Measurements from ENCODE around the gene UQCRFS1. TPM values are rescaled to one million over a fixed set of nuclear protein-coding genes. Genes with fewer than 3 reads are reported as not detected.
A peak's percentile ranks its signal among the peaks of the same experiment; 100 is the strongest.

The UQCRFS1 gene
- polyA plus RNA-seq, 2 of the 4 experiments (the other 2 are of a cell fraction) = 111 to 148 TPM

- Histone ChIP-seq H3K4me2 (no peak overlapping the region), H3K4me1 (no peaks in the 10 kb centered on the region), H3K4me3 (no peak overlapping the region), H3K27ac (no peak overlapping the region), H3K9me3 (no peaks in the 10 kb centered on the region)
- 19% methylated on average over 9 of the region's 9 CpGs for WGBS (ENCODE audit: missing lambda C conversion rate)
- FAIRE-seq (no peak), ATAC-seq (peak; percentile 46 to 62; a peak in 4 of 6 replicates), DNase-seq (ENCODE audit: low read depth in 1 of 2, low spot score in 1 of 2) (no peak)
- CTCF ChIA-PET = interaction anchor here (1.2 to 7.8 kb wide), 3 partner anchors 12 to 58 kb away, joined by 3 to 83 read pairs (median 3); no protein-coding TSS in a partner anchor
- no peak for TF ChIP-seq TP53 (CRISPR knock-in tag; IDR thresholded peaks at IDR 0.05)
- no peak for TF ChIP-seq BHLHE40 (IDR thresholded peaks at IDR 0.05; ENCODE audit: low read depth, low read length)
- no peak for TF ChIP-seq FOSL2 (IDR thresholded peaks at IDR 0.05)
- no peak for TF ChIP-seq FOSL2 (CRISPR knock-in tag; IDR thresholded peaks at IDR 0.05)
- TF ChIP-seq HOXA7 (CRISPR knock-in tag; IDR thresholded peaks at IDR 0.05) = no peak
- no peak for TF ChIP-seq NFE2L2 (conservative IDR thresholded peaks at IDR 0.05; ENCODE audit: low read length)
- TF ChIP-seq PHF8 (IDR thresholded peaks at IDR 0.05; ENCODE audit: borderline replicate concordance, low read depth) = no peak
- no peak for TF ChIP-seq ZFP36 (IDR thresholded peaks at IDR 0.05; ENCODE audit: borderline replicate concordance, partially characterized antibody)
- POLR2A ChIA-PET = no interaction called here
Measured at GRCh38 chr19:29248332-29248844, 35.4 kb upstream of the UQCRFS1 start.

GRCh38 chr19:29247872-29248271 is 34.9 kb upstream of the UQCRFS1 start:
- DNase-seq (ENCODE audit: low read depth in 1 of 2, low spot score in 1 of 2) = no peak
- H3K9me3 ChIP-seq = no peaks in the 10 kb centered on the region
- H3K4me2 ChIP-seq = 0 out of 3 replicates have a peak overlapping the region, but pooled peaks have one; percentile 27
- CTCF ChIA-PET = interaction anchor here (1.2 to 7.8 kb wide), 3 partner anchors 12 to 58 kb away, joined by 3 to 83 read pairs (median 3); no protein-coding TSS in a partner anchor
- peak; percentile 54 to 63; a peak in 4 of 6 replicates for ATAC-seq
- FAIRE-seq = no peak
- no peaks in the 10 kb centered on the region for H3K4me1 ChIP-seq
- POLR2A ChIA-PET = no interaction called here
- TF ChIP-seq TP53 (CRISPR knock-in tag; IDR thresholded peaks at IDR 0.05) = no peak
- TF ChIP-seq MAFK (IDR thresholded peaks at IDR 0.05; ENCODE audit: partially characterized antibody) = no peak
- no peak for TF ChIP-seq FOSB (CRISPR knock-in tag; IDR thresholded peaks at IDR 0.05)
- TF ChIP-seq USF2 (IDR thresholded peaks at IDR 0.05) = no peak; the same call in 1 of the 2 replicates
- no peak for TF ChIP-seq HOXB13 (CRISPR knock-in tag; IDR thresholded peaks at IDR 0.05; ENCODE audit: low read depth)
- TF ChIP-seq CTCF (IDR thresholded peaks at IDR 0.05) = no peak
- TF ChIP-seq CHD2 (IDR thresholded peaks at IDR 0.05; ENCODE audit: low read length, partially characterized antibody) = no peak
- TF ChIP-seq JUN (IDR thresholded peaks at IDR 0.05) = no peak
- TF ChIP-seq REST (IDR thresholded peaks at IDR 0.05) = no peak
- TF ChIP-seq HDAC2 (IDR thresholded peaks at IDR 0.05) = no peak
- TF ChIP-seq SMC3 (IDR thresholded peaks at IDR 0.05) = no peak
- TF ChIP-seq SREBF2 (IDR thresholded peaks at IDR 0.05) = no peak
- no peak for TF ChIP-seq EHMT2 (IDR thresholded peaks at IDR 0.05; ENCODE audit: low read depth)
- H3K27ac ChIP-seq = no peak overlapping the region
- WGBS (ENCODE audit: missing lambda C conversion rate) = 7% methylated on average over 9 of the region's 9 CpGs
- no peak overlapping the region for H3K4me3 ChIP-seq
